CD4-positive, alpha-beta T cell treated with Interleukin-17A for 1 hour (primary cell): ENCODE measurements around the gene SLC22A2.

ENCODE experiments used
- DNase-seq: peaks from one replicate; pipeline ENCODE4 v3.0.0-alpha.2; 2020

Gene SLC22A2

DNA sequence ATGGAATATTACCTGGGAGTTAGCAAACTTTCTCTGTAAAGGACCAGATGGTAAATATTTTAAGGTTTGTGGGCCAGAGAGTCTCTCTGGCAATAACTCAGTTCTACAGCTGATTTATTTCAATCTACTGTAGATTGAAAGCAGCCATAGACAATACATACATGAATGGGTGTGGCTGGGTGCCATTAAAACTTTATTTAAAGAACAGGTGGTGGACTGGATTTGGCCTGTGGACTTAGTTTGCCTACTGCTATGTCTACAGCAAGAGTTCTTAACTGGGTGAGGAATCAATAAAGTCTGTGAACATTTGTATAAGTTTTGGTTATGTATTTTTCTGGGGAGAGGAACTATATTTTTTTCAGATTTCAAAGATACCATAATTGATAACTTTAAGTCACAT lies 55.1 kb downstream of the SLC22A2 start:
- no peak for DNase-seq

DNA sequence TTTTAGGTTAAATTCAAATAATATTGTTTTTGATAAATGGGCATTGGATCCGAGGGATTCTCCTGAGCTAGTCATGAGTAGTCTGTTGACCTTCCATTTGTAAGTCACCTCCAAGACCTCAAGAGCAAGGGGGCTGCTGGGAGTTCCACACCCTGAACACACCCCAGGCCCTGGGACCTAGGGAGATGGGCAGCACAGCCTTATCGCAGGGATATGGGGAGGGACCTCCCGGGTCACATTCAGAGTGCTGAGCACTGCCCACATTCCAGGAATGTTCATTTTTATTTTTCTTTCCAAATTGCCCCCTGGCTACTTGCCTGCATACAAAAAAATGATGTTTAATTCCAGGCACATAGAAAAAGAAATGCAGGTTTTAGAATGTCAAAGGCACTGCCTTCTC lies 55.5 kb downstream of the SLC22A2 start:
- no peak for DNase-seq

DNA sequence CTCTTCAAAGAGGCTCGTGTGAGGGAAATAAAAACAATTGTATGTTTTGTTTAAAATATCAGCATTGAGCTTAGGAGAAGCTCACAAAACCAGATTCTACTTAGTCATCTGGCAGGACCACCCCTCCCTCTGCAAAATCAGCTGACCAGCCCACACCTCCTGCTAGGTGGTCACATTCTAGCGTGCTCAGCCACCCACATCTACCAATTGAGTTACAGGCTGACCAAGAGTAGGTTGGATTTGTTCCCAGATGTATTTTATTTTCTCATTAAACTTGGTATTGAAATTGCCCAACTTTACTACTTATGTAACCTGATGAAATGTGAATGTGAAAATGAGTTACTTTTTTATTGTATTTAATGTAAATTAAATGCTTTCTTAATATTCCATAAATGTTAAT lies 56.2 kb downstream of the SLC22A2 start:
- DNase-seq: no peak

DNA sequence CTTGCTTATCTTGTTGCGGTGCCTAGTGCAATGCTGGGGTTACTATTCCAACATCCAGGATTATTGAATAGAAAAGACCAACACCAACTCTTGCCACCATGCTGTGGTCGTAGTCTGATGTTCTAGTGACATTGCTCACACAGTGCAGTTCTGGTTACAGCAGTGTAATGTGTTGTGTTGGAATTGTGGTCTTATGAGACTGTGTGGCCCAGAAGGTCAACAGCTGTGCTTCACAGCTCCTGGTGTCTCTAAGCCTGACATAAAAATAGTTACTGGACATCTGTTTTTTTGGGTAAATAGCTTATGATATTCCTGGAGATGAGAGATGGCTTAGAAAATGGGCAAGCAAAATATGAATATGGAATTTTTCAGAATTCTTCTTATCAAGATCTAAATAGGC lies 57.6 kb downstream of the SLC22A2 start:
- no peak for DNase-seq

- no peak for DNase-seq
These were observed 59.9 kb downstream of the SLC22A2 start for GRCh38 chr6:160198606-160199211.

- DNase-seq: no peak
These were observed 61.0 kb downstream of the SLC22A2 start for GRCh38 chr6:160197662-160198061.

DNA sequence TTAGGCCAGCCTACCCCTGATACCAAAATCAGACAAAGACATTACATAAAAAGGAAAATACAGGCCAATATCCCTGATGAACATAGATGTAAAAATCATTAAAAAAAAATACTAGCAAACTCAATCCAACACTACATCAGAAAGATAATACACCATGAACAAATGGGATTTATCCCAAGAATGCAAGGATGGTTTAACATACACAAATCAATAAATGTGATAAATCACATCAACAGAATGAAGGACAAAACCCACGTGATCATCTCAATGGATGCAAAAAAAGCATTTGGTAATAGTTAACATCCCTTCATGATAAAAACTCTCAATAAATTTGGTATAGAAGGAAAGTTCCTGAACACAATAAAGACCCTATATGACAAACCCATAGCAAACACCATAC lies 63.8 kb downstream of the SLC22A2 start:
- no peak for DNase-seq

DNA sequence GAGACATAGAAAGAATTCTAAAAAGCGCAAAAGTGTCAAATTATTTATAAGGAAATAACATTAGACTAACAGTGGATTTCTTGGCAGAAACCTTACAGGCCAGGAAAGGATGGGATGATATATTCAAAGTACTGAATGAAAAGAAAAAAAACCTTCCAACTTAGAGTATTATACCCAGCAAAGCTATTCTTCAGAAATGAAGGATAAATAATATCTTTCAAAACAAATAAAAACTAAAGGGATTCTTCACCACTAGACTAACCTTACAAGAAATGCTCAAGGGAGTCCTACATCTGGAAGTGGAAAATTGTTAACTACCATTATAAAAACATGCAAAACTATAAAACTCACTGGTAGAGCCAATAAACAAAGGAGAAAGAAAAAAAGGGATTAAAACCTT lies 65.8 kb downstream of the SLC22A2 start:
- no peak for DNase-seq

- DNase-seq: no peak
These were observed 67.6 kb downstream of the SLC22A2 start for GRCh38 chr6:160190973-160191372.

GRCh38 chr6:160190081-160190480 lies 68.5 kb downstream of the SLC22A2 start:
- DNase-seq: no peak

DNA sequence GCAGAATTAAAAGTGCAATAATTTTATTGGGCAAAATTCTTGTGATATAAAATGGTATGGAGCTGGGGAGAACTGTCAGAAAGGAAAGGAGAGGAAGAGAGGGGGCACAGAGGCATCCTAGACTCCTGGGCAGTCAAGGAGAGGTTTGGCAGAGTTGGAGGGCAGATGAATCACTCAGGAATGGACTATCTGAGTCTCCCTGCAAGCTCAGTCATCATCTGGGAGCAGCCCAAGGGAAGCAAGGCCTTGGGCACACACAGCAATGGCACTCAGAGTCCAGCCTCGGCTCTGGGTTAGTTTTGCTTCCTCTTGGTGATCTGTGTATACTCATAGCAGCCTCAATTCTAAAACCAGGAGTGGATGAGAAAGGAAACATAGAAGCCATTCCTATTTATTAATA lies 69.8 kb downstream of the SLC22A2 start:
- no peak for DNase-seq

- DNase-seq: no peak
These were observed 77.9 kb downstream of the SLC22A2 start for GRCh38 chr6:160180706-160181105.

- DNase-seq: no peak
These were observed 80.3 kb downstream of the SLC22A2 start for GRCh38 chr6:160178271-160178670.

DNA sequence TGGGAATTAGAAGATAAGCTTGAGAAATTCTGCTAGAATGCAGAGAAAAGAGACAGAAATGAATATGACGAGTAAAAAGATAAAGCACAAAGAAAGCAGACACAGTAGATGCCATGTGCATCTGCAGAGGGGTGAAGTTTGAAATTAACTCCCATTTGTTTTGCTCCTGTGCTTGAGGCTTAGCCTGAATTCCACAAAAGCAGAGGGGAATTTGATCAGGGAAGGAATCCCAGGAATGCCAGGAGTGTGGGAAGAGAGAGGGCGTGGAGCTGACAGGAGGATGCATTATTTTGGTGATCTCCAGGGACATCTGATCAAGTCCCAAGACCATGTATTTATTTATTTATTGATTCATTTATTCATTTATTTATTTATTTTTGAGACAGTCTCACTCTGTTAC lies 81.4 kb downstream of the SLC22A2 start:
- DNase-seq: no peak

- DNase-seq: no peak
These were observed 83.9 kb downstream of the SLC22A2 start for GRCh38 chr6:160174681-160175080.

DNA sequence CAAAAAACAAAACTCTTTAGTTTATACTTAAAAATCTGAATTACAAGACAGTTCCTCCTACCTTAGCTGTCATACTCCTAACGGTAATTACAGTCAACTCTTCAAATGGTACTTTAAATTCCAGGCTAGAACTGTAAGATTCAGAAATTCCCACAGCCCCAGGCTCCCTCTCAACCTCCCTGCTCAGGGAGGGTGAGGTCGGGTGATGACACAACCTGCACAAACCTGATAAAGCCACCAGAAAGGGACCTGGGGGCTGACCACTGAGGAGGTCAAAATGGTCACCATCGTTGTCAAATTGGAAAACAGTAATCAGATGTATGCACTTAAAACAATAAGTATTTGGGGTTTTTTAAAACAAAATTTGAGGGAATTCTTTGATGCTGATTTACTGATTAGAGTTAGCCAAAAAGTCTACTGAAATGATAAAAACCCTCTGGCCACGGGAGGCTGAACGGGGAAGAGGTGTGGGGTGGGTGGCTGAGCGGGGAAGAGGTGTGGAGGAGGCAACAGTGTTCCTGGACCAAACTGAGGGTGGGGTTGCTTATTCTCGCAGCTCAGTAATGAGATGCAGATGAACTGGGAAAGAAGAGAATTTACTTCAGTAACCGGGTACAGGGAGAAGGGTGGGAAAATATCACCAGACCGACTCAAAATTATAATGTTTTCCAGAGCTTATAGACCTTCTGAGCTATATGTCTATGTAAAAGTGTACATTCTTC lies 84.7 kb downstream of the SLC22A2 start:
- DNase-seq: no peak

DNA sequence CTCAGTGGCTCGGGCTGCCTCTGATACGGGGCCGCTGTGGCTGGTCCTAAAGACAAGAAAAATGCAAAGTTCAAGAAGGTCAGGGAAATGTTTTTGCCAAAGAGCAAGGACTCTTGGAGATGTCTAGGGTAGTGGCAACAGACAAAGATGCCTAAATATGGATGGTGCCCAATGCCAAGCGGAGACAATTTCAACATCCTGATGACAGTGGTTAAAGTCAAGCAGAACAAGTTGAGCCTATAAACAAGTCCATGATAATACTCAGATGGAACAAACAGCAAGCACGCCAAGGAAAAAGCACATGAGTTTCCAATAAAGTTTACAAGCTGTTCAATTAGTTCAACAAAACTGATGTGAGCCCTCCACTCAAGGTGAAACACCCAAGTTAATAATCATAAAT lies 85.9 kb downstream of the SLC22A2 start:
- DNase-seq: no peak

- no peak for DNase-seq
These were observed 88.5 kb downstream of the SLC22A2 start for GRCh38 chr6:160170018-160170680.

GRCh38 chr6:160167604-160168399 lies 90.8 kb downstream of the SLC22A2 start:
- no peak for DNase-seq
